NOMO-1 treated with DMSO at 0.1 percent for 48 hours (cell line): ENCODE data around the gene CALHM3.

ENCODE experiments used
- DNase-seq: peaks from one replicate; lab custom pipeline; 2025; ENCODE audit not compliant: unreplicated experiment; lab: John Stamatoyannopoulos, UW

Gene CALHM3

DNA sequence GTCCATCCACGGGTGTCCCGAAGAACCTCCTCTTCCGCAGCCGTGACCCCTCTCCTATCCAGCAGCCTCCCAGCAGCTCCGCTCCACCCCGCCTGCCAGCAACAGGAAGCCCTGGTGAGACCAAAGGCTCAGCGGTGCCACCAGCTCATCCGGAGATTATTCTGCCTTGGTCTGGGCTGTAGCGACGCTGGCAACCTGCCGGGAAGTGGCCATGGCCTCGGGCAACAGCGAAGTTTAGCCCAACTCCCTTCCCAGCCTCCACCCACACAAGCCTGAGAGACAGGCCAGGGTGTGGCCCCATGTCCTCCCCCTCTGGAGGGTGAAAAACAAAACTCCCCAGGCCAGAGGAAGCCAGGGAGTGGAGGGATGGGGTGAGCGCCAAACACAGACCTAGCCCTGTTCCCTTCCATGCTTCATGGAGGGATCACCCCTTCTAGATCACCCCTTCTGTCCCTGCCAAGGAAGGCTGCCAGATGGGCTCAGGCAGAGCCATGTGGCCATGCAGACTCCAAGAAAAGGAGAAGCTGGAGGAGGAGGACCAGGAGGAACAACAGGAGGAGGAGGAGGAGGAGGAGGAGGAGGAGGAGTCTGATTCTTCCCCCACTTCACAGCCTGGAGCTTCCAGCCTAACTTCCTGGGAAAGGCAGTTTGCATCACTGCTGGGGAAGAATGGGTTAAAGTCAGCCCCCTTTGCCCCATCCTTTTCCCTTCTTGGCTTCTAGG lies 27.8 kb downstream of the CALHM3 start:
- peak; percentile 5 for DNase-seq

- DNase-seq = no peak
Measured at GRCh38 chr10:103450201-103450695, 28.8 kb downstream of the CALHM3 start.

DNA sequence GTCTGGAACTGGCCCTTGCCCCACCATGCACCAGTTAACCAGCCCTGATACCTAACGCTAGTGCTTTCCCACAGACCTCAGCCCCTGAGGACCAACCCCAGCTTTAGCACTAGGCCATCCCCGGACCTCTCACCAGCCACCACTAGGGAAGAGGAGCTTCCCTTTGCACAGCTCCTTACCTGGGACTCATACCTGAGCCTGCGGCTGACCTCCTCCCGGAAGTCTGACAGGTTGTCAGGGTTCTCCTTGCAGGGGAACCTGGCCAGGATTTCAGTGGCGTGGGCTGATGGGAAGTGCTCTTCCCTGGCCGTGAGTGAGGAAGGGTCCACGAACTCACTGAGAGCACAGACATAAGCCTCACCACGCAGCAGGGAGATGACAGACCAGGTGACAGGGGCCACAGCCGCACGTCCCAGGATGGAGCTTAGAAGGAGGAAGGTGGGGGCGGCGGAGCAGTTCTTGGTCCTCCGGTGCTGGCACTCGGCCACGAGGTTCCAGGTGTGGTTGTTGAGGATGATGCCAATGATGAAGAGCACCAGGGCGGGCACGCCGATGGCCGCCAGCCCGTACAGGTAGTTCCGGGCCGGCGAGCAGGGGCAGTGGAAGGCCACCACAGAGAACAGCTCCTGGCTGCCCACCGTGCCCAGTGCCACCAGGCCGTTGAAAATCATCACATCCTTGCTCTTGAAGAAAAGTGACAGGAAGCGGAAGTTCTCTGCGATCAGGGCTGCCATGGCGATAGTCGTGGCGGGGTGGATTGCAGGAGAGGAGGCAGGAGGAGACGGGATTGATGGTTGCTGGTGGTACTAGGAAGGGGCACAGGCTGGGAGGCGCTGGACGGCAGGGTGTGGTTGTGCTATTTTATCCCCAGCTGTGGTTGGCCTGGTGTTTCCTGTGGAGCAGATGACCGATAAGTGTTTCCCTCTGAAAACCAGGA lies 29.6 kb downstream of the CALHM3 start:
- DNase-seq = no peak

DNA sequence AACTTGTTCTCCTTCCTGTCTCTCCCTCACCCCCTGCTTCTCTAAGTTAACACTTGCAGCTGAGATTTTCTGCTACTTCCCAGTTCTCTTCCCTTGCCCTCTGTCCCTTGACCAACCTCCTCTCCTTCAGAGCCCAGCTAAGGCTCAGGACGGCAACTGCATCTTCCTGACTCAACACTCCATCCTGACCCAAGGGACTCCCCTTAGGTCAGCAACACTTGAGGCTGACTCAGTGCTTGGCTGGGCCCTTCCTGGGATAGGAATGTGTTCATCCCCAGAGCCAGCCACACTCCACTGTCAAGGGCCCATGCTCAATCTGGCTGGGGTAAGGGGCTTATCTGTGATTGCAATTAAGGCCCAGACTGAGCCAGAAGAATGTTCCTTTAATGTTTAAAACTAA lies 30.3 kb downstream of the CALHM3 start:
- no peak for DNase-seq

DNA sequence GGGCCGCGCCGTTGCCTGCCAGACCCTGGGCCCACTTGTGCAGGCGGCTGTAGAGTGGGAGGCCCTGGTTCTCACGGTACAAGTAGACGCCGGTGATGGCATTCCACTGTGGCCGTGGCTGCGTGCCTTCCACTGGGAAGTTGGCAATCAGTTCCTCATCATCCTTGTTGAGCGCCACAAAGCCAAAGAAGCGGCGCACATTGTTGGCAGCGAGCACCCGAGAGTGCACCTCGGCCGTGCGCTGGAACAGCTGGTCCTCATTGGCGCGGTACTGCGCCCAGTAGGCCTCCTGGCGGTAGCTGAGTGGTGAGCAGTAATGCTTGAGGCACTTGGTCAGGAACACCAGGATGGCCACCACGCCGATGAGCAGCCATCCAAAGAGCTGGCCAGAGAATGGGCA lies 31.9 kb downstream of the CALHM3 start:
- no peak for DNase-seq

DNA sequence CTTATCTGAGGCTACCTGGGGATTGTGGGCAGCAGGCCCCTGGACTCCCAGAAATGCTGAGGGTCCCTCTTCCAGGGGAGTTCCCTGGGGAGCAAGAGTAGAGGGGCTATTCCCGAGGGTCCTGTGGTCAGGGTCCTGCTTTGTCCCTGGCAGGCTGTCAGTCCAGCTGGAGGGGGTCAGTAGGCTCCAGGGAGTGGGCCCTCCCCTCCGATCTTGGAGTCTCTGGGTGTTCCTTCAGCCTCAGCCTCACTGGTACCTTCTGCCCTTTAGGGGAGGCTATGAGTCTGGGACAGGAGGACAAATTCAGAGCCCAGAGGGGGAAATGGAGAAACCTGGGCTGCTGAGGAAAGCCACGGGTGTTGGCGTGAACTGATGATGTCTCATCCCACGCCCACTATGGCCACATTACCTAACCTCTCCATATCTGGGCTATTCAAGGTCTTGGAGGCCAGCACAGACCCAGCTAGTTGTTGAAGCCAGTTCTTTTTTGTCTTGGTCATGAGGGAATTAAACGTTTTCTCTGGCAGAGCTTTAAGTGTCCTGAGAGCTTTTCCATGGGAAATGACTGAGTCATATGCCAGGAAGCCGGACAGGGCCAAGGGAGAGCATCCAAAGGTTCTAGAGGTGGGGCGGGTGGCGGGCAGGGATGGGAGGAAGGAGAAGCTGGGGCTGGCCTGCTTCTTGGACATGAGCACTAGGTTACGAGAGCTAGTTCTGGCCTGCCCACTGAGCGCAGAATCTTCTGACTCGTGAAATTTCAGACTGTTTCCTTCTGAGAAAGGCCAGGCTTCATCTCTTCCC lies 33.1 kb downstream of the CALHM3 start:
- no peak for DNase-seq

GRCh38 chr10:103445366-103445765 lies 33.7 kb downstream of the CALHM3 start:
- no peak for DNase-seq

- no peak for DNase-seq
Measured at GRCh38 chr10:103444478-103444877, 34.6 kb downstream of the CALHM3 start.

- DNase-seq = no peak
Measured at GRCh38 chr10:103443475-103444185, 35.4 kb downstream of the CALHM3 start.

DNA sequence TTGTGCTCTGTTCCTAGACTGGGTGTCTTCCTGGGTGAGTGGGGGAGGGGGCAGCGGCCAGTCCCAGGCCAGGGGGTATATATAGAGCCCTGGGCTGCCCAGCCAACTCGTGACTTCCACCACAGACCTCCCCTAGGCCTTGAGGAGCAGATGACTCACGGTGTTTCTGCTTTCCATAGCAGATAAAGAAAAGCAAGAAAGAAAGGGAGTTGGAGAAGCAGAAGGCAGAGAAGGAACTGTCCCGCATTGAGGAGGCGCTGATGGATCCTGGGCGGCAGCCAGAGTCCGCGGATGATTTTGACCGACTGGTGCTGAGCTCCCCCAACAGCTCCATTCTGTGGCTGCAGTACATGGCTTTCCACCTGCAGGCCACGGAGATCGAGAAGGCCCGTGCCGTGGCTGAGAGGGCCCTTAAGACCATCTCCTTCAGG lies 37.0 kb downstream of the CALHM3 start:
- no peak for DNase-seq

- no peak for DNase-seq
Measured at GRCh38 chr10:103441611-103442010, 37.4 kb downstream of the CALHM3 start.

DNA sequence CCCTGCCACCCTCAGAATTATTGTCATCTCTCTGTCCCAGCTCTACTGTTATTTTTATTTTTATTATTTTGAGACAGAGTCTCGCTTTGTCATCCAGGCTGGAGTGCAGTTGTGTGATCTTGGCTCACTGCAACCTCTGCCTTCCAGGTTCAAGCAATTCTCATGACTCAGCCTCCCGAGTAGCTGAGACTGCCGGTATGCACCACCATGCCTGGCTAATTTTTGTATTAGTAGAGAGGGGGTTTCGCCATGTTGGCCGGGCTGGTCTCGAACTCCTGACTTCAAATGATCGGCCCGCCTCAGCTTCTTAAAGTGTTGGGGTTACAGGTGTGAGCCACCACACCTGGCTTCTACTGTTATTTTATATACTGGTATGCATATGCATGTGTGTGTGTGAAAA lies 37.8 kb downstream of the CALHM3 start:
- no peak for DNase-seq

- DNase-seq = no peak
Measured at GRCh38 chr10:103440416-103440815, 38.6 kb downstream of the CALHM3 start.

DNA sequence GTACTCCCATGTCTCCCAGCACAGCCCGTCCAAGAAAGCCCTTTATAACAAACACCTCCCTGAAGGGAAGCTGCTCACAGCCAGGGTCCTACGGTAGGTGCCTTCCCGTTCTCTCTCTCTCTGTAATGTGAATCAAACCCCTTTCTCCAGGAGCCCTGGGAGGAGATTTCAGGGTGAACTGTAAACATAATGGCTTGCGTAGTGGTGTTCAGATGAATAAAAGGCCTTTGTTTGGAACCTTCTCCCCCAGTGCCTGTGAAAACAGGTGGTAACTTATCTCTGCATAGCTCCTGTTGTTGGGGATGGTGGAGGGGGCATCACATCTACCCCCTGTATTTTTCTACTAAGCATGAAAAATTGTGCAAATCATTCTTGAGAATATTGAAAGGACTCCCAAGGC lies 39.3 kb downstream of the CALHM3 start:
- DNase-seq = no peak

- no peak for DNase-seq
Measured at GRCh38 chr10:103433858-103434257, 45.2 kb downstream of the CALHM3 start.

DNA sequence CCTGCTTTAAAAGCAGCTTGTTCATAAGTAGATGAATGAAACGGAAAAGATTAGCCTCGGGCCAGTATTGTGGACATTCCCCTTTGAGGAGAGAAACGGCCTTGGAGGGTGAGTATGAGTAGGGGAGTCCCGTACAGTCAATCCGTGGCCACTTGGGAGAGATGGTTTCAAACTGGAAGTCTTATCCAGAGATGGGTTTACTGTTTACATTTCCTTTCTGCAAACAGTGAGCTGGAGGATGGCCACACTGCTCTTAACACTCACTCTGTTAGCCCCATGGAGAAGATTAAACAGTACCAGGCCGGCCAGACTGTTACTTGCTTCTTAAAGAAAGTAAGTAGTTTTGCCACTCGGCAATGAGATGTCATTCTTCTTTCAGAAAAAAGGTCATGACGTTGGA lies 47.1 kb downstream of the CALHM3 start:
- DNase-seq = no peak

DNA sequence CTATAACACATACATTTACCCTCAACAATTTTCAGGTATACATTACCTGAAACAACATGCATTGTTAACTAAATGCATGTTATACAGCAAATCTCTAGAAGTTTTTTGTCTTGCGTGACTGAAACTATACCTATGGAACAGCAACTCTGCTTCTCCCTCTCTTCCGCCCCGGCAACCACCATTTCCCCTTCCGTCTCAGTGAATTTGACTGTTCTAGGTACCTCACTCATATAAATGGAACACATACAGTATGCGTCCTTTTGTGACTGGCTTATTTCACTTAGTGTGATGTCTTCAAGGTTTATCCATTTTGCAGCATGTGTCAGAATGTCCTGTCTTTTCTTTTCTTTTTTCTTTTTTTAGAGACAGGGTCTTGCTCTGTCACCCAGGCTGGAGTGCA lies 49.4 kb downstream of the CALHM3 start:
- DNase-seq = no peak

DNA sequence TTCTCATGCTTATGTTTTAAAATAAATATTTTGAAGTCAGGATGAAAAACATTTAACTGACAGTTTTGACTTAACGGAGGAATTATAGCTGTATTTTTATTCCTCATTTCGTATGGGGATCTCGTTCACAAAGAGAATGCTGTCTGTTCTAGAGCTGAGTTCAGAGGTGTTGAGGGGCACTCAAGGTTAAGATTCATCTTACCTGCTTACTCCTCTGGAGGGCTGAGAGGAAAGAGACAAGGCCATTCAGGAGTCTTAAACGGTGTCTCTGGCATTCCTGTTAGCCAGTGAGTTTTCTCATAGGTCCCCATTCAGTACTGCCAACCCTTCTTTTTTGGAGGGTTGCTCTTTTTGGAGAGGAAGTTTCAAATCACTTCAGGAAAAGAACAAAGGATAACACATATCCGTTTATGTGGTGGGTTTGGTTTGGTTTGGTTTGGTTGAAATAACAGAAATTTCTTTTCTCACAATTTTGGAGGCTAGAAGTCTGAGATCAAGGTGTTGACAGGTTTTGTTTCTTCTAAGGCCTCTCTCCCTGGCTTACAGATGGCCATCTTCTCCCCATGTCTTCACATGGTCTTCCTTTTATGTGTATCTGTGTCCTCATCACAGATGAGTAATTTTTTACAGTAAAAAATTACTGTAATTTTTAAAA lies 49.9 kb downstream of the CALHM3 start:
- DNase-seq = no peak

DNA sequence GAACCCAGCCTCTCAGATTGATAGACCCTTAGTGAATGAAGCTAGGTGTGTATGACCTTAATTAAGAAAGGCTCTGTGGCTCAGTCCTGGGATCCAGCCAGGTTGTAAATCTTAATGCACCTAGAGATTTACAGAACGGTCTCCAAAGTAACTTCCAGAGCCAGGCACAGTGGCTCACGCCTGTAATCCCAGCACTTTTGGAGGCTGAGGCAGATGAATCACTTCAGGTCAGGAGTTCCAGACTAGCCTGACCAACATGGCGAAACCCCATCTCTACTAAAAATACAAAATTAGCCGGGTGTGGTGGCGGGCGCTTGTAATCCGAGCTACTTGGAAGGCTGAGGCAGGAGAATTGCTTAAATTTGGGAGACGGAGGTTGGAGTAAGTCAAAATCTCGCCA lies 51.2 kb downstream of the CALHM3 start:
- DNase-seq = no peak

DNA sequence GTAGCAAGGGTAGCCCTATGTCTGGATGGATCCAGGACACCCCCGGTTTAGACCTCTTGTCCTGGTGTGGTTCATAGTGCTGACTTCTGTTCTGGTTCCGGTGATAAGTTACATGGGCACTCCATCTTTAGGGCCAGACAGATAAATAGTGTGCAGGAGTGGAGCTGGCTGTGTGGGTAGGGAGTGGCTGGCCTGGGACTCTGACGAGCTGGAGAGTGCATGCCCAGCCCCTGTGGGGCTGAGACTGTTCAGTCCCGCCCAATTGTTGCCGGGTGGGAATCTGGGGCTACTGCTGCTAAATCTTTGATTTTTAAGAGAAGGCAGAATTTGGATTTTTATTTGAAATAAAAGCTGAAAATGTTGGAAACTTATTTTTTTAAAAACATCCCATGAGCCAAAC lies 55.3 kb downstream of the CALHM3 start:
- DNase-seq = no peak
